ENCODE measurements around the gene MXRA5.

Gene MXRA5, protein sequence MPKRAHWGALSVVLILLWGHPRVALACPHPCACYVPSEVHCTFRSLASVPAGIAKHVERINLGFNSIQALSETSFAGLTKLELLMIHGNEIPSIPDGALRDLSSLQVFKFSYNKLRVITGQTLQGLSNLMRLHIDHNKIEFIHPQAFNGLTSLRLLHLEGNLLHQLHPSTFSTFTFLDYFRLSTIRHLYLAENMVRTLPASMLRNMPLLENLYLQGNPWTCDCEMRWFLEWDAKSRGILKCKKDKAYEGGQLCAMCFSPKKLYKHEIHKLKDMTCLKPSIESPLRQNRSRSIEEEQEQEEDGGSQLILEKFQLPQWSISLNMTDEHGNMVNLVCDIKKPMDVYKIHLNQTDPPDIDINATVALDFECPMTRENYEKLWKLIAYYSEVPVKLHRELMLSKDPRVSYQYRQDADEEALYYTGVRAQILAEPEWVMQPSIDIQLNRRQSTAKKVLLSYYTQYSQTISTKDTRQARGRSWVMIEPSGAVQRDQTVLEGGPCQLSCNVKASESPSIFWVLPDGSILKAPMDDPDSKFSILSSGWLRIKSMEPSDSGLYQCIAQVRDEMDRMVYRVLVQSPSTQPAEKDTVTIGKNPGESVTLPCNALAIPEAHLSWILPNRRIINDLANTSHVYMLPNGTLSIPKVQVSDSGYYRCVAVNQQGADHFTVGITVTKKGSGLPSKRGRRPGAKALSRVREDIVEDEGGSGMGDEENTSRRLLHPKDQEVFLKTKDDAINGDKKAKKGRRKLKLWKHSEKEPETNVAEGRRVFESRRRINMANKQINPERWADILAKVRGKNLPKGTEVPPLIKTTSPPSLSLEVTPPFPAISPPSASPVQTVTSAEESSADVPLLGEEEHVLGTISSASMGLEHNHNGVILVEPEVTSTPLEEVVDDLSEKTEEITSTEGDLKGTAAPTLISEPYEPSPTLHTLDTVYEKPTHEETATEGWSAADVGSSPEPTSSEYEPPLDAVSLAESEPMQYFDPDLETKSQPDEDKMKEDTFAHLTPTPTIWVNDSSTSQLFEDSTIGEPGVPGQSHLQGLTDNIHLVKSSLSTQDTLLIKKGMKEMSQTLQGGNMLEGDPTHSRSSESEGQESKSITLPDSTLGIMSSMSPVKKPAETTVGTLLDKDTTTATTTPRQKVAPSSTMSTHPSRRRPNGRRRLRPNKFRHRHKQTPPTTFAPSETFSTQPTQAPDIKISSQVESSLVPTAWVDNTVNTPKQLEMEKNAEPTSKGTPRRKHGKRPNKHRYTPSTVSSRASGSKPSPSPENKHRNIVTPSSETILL (N-terminal part only)

DNA sequence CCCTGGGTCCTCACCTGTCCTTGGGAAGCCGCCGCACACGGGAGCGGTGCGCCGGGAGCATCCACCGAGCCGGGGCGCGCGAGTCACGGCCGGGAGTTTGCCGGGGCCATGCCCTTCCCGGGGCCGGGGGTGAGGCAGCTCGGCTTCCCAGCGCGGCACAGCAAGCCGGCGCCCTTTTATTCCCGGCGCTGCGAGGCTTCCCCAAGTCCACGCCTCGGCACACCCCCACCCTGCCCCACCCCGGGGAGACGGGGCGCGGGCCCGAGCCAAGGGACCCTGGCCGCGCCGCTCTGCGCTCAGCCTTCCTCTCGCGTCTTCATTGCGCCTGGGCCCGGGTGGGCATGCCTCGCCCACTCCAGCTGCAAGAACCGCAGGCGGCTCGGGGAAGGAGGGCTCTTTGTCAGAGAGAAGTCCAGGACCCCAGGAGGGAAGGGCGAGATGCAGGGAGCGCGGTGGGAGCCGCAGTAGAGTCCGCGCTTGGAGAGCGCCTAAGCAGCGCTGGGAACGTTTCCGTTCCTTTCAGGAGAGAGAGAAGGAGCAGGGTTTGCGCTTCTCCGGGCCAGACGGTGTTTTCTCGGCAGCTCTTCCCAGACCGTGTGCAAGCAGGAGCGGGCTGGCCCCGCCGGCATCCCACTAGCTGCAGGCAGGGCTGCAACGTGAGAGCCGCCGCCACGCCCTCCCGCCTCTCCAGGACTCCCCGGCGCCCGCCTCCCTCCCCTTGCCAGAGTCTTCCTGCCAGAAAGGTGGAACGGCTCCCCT is at the start of gene MXRA5:
TSS of gene MXRA5 (minus strand) at position 152 of the 759 bp plus-strand sequence. CDS start 2,819 bp downstream, outside the sequence.
- TF ChIP-seq, protein P1, sequence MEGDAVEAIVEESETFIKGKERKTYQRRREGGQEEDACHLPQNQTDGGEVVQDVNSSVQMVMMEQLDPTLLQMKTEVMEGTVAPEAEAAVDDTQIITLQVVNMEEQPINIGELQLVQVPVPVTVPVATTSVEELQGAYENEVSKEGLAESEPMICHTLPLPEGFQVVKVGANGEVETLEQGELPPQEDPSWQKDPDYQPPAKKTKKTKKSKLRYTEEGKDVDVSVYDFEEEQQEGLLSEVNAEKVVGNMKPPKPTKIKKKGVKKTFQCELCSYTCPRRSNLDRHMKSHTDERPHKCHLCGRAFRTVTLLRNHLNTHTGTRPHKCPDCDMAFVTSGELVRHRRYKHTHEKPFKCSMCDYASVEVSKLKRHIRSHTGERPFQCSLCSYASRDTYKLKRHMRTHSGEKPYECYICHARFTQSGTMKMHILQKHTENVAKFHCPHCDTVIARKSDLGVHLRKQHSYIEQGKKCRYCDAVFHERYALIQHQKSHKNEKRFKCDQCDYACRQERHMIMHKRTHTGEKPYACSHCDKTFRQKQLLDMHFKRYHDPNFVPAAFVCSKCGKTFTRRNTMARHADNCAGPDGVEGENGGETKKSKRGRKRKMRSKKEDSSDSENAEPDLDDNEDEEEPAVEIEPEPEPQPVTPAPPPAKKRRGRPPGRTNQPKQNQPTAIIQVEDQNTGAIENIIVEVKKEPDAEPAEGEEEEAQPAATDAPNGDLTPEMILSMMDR (IDR thresholded peaks at IDR 0.05; ENCODE audit: insufficient read depth, low read length, poor library complexity, severe bottlenecking): no peak
- DNase-seq (ENCODE audit: extremely low read depth, insufficient read length): no peak
- H3K4me3 ChIP-seq (replicated peaks; ENCODE audit: low read depth, low read length): no peak within 1 kb of the TSS
- no peaks in the 10 kb centered on the region for H3K27me3 ChIP-seq (replicated peaks; ENCODE audit: control insufficient read depth, insufficient read depth, low read length)
- H3K36me3 ChIP-seq (ENCODE audit: control insufficient read depth, insufficient read depth, low read length): no peaks in the 10 kb centered on the region

DNA sequence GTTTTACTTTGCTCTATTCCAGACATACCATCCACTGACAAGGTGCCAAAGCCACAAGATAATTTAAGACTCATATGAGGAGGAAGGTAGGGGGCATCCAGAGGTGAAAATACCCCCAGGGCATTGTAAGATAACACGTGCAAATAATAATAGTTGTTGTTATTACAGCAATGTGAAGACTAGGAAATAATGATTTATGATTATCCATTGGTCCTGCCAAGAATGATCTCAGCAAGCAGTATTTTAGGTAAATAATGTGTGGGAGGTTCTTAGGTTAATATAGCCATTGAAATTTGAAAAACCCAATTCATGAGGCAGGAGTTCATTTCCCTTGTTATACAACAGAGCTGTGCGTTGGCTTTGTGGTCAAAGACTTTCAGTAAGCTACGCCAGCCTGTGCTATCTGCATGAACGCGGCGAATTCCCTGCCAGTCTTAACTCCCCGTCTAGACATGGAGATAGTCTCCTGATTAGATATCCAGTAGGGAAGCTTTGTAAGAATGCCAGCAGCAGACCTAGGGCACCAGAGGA is 47.2 kb upstream of the MXRA5 start:
- H3K4me3 ChIP-seq (replicated peaks; ENCODE audit: low read depth, low read length): no peak overlapping the region
- TF ChIP-seq, protein P1 (IDR thresholded peaks at IDR 0.05; ENCODE audit: insufficient read depth, low read length, poor library complexity, severe bottlenecking): no peak
- no peaks in the 10 kb centered on the region for H3K27me3 ChIP-seq (replicated peaks; ENCODE audit: control insufficient read depth, insufficient read depth, low read length)
- no peaks in the 10 kb centered on the region for H3K36me3 ChIP-seq (ENCODE audit: control insufficient read depth, insufficient read depth, low read length)
- DNase-seq (ENCODE audit: extremely low read depth, insufficient read length): no peak

DNA sequence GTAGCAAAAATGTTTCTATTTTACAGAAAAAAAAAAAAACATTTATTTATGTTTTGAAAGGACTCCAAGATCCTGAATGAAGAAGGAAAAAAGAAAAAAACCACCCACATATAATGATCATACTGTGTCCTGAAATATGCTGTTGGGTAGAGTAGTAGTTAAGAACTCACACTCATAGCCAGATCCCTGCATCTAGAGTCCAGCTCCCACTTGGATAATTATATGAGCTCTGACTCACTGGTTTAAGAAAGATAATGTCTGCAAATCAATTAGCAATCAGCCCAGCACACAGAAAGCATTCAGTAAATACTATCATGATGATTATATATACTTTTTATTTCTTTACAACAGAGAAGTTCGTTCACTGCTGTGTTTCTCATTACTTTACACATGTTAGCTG is 46.7 kb upstream of the MXRA5 start:
- TF ChIP-seq, protein P1 (IDR thresholded peaks at IDR 0.05; ENCODE audit: insufficient read depth, low read length, poor library complexity, severe bottlenecking): no peak
- Histone ChIP-seq H3K4me3 (replicated peaks; ENCODE audit: low read depth, low read length) (no peak overlapping the region), H3K27me3 (replicated peaks; ENCODE audit: control insufficient read depth, insufficient read depth, low read length) (no peaks in the 10 kb centered on the region), H3K36me3 (ENCODE audit: control insufficient read depth, insufficient read depth, low read length) (no peaks in the 10 kb centered on the region)
- DNase-seq (ENCODE audit: extremely low read depth, insufficient read length): no peak

DNA sequence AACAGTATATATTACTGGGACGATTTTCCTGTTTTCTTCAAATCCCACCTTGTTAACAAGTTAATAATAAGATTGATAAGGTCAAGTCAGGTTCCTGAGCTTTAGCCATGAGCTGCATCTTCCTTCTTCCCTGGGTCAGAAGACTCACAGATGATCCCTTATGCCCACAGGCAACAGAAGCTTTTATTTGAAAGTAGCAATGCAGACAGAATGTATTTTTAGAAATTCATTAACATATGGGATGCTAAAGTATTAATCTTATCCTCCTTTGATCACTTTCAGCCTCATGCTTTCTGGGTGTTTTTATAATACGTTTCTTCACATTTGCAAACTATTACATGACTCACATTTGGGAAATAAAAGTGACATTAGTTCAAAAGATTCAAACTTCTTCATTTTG is 42.0 kb upstream of the MXRA5 start:
- H3K36me3 ChIP-seq (ENCODE audit: control insufficient read depth, insufficient read depth, low read length): no peaks in the 10 kb centered on the region
- TF ChIP-seq, protein P1 (IDR thresholded peaks at IDR 0.05; ENCODE audit: insufficient read depth, low read length, poor library complexity, severe bottlenecking): no peak
- DNase-seq (ENCODE audit: extremely low read depth, insufficient read length): no peak

DNA sequence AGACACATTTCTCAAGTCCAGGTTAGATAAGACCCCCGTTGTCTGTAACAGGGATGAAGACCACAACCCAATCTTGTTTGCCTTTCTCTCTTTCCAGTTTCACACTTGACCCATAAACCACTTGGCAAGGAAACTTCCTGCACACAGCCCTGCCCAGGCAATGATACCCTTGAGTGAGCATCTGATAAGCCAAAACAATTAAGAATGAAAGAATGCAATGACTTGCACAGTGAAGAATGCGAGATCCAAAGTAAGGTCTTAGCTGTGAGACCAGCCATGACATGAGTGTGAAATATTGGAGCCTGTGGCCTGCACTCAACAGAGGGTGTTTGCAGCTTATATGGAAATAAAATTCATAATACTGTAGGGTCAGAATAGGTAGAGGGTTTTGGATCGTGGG is 37.9 kb upstream of the MXRA5 start:
- Histone ChIP-seq H3K36me3 (ENCODE audit: control insufficient read depth, insufficient read depth, low read length) (no peaks in the 10 kb centered on the region), H3K27me3 (replicated peaks; ENCODE audit: control insufficient read depth, insufficient read depth, low read length) (no peaks in the 10 kb centered on the region), H3K4me3 (replicated peaks; ENCODE audit: low read depth, low read length) (no peak overlapping the region)
- TF ChIP-seq, protein P1 (IDR thresholded peaks at IDR 0.05; ENCODE audit: insufficient read depth, low read length, poor library complexity, severe bottlenecking): no peak
- no peak for DNase-seq (ENCODE audit: extremely low read depth, insufficient read length)

More for the DNA sequence above, 42.0 kb upstream of the MXRA5 start:
- Histone ChIP-seq H3K4me3 (replicated peaks; ENCODE audit: low read depth, low read length) (no peak overlapping the region), H3K27me3 (replicated peaks; ENCODE audit: control insufficient read depth, insufficient read depth, low read length) (no peaks in the 10 kb centered on the region)
